Stomach (tissue), 9 donors: ENCODE data around the gene FGD2. TPM values are rescaled to one million over a fixed set of nuclear protein-coding genes. Genes with fewer than 3 reads are reported as not detected.
A peak's percentile ranks its signal among the peaks of the same experiment; 100 is the strongest.

Source experiments
- DNase-seq, 2 donors: peaks; one replicate each; pipeline versions ENCODE4 v3.0.0 to v3.0.0-alpha.2; 2013 to 2019
- H3K27ac ChIP-seq, 5 donors: fragments of 200-600 bp in 4 of 5; sonication (generic) in 4 of 5; one replicate each; pipeline ENCODE4 v1.5.1; 2013 to 2019; ENCODE audit warnings: mild to moderate bottlenecking in 1 of 5, moderate library complexity in 1 of 5
- H3K27me3 ChIP-seq, 3 donors: fragments of 200-600 bp; sonication (generic); one replicate each; pipeline ENCODE4 v1.5.1; 2017 to 2019; ENCODE audit warnings: mixed run types in 1 of 3
- H3K36me3 ChIP-seq, 4 donors: fragments of 200-600 bp; sonication (generic); 1 replicate in 3 of 4; 2 replicates in 1 of 4; pipeline ENCODE4 v1.5.1; 2016 to 2019
- H3K4me1 ChIP-seq, 4 donors: fragments of 200-600 bp; sonication (generic); one replicate each; pipeline ENCODE4 v1.5.1; 2016 to 2019
- H3K4me3 ChIP-seq, 4 donors: fragments of 200-600 bp; sonication (generic) in 3 of 4; one replicate each; pipeline ENCODE4 v1.5.1; 2016 to 2019; ENCODE audit warnings: mild to moderate bottlenecking in 1 of 4
- H3K9me3 ChIP-seq, 4 donors: fragments of 200-600 bp; sonication (generic); one replicate each; pipeline ENCODE4 v1.5.1; 2016 to 2019
- CTCF ChIP-seq, 7 experiments: fragments of 450-650 bp in 4 of 7; fragments of 200-600 bp in 3 of 7; sonication (generic) in 3 of 7; IDR thresholded peaks; one replicate each; pipeline ENCODE4 v1.5.1; 2016 to 2019; ENCODE audit warnings: antibody characterized with exemption in 7 of 7, control low read depth in 2 of 7, mild to moderate bottlenecking in 1 of 7
- EP300 ChIP-seq: sonication (generic); formaldehyde crosslinking; IDR thresholded peaks from one replicate; pipeline ENCODE4 v1.6.1; 2017; ENCODE audit warnings: antibody characterized with exemption
- POLR2A ChIP-seq, 4 donors: fragments of 450-650 bp; IDR thresholded peaks; one replicate each; pipeline ENCODE4 v1.6.1; 2016; ENCODE audit warnings: antibody characterized with exemption in 4 of 4, control low read depth in 2 of 4, mild to moderate bottlenecking in 1 of 4, moderate library complexity in 1 of 4
- POLR2AphosphoS5 ChIP-seq, 3 donors: sonication (generic); formaldehyde crosslinking; IDR thresholded peaks; one replicate each; pipeline ENCODE4 v1.6.1; 2016; ENCODE audit warnings: antibody characterized with exemption in 3 of 3
- WGBS, 5 donors: extraction: QIAGEN DNeasy Blood & Tissue Kit in 3 of 5; methylation state at CpG; one replicate each; pipeline versions ENCODE4 v1.1.5 to v1.1.7; 2013 to 2018; 5-methylcytosine and 5-hydroxymethylcytosine counted together
- intact Hi-C: fragments of 100-400 bp; cut with DNase I; formaldehyde crosslinking; loops from one replicate; pipeline ENCODE4 v1.15.1; 2023; ENCODE audit warnings: low total_unique reads
- polyA plus RNA-seq, 3 donors: library from polyadenylated mRNA; stranded (reverse); fragments of 200-250 nt; gene quantifications; one replicate each; pipeline ENCODE4 v1.2.3, GENCODE V29; 2013
- total RNA-seq, 5 donors: library from RNA; depleted of rRNA; stranded (reverse); fragments of >200 nt; gene quantifications; one replicate each; pipeline versions ENCODE4 v1.1.0 to v1.2.3, GENCODE V29; 2014 to 2016
- donor health status: healthy with polysubstance abuse.
- donor health status: Bipolar disorder and iron deficiency.
- donor health status: healthy.

FGD2 gene
- total and polyA plus RNA-seq, 8 donors: 2.6 to 34.5 (median 5.3) TPM

- 80 to 92% (median 83%) methylated on average over 5 of the region's 5 CpGs for WGBS, 5 donors
- H3K36me3 ChIP-seq: no peaks in the 10 kb centered on the region
- H3K4me3 ChIP-seq: no peak overlapping the region
- H3K9me3 ChIP-seq: no peaks in the 10 kb centered on the region
- TF ChIP-seq EP300: no peak
- DNase-seq: no peak
- intact Hi-C loops: no loop called here
- H3K4me1 ChIP-seq: peaks cover 0 to 14% (median 0%) of the 10 kb centered on the region in 4 donors
- no peaks in the 10 kb centered on the region for H3K27me3 ChIP-seq
- no peak overlapping the region for H3K27ac ChIP-seq
Measured at GRCh38 chr6:37072526-37072925, 67.1 kb downstream of the FGD2 start.

GRCh38 chr6:37074053-37074827 lies 68.8 kb downstream of the FGD2 start:
- intact Hi-C loops: no loop called here
- TF ChIP-seq CTCF (IDR thresholded peaks at IDR 0.05) (no peak), EP300 (peak; percentile 66), POLR2AphosphoS5 (IDR thresholded peaks at IDR 0.05) (peak in 1 of 3 donors; percentile 39), POLR2A (IDR thresholded peaks at IDR 0.05) (no peak)
- DNase-seq: no peak
- H3K4me1 ChIP-seq: peaks cover 0 to 25% (median 0%) of the 10 kb centered on the region in 4 donors
- H3K4me3 ChIP-seq: no peak overlapping the region
- H3K9me3 ChIP-seq: no peaks in the 10 kb centered on the region
- no peak overlapping the region for H3K27ac ChIP-seq
- whole genome bisulfite sequencing, 5 donors: 78 to 89% (median 84%) methylated on average over 12 of the region's 12 CpGs
- H3K27me3 ChIP-seq: no peaks in the 10 kb centered on the region
- H3K36me3 ChIP-seq: no peaks in the 10 kb centered on the region

GRCh38 chr6:37077191-37077904 lies 71.9 kb downstream of the FGD2 start:
- Histone ChIP-seq H3K9me3 (no peaks in the 10 kb centered on the region), H3K4me1 (peaks cover 0 to 16% (median 0%) of the 10 kb centered on the region in 4 donors), H3K27ac (peak overlapping the region in 4 of 5 donors; percentile 3 to 62 (median 39)), H3K4me3 (no peak overlapping the region), H3K27me3 (no peaks in the 10 kb centered on the region), H3K36me3 (no peaks in the 10 kb centered on the region)
- intact Hi-C loops: no loop called here
- DNase-seq: no peak
- TF ChIP-seq POLR2A (IDR thresholded peaks at IDR 0.05) (no peak), CTCF (IDR thresholded peaks at IDR 0.05) (no peak), POLR2AphosphoS5 (IDR thresholded peaks at IDR 0.05) (no peak), EP300 (no peak)
- WGBS, 5 donors: 54 to 78% (median 72%) methylated on average over 11 of the region's 11 CpGs

DNA sequence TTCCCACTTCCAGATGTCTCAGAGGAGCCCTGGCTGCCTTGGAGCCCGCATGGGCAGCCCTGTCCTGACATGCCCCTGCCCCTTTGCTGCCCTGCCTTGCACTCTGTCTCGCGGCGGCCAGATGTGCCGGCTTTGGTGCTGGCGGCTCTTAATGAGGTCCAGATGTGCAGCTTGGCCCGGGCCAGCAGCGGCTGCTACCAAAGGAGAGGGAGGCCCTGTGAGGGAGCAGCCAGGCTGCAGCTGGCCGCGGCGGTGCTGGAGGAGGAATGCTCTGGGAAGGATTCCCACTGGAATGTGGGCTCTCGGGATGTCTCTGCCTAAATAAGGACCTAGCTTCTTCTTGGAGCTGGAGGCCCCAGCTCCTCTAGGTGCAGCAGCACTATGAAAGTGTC lies 72.4 kb downstream of the FGD2 start:
- DNase-seq: peak; percentile 42 to 92
- peak overlapping the region in 4 of 5 donors; percentile 3 to 62 (median 42) for H3K27ac ChIP-seq
- H3K4me3 ChIP-seq: no peak overlapping the region
- 52 to 70% (median 55%) methylated on average over 9 to 12 of the region's 12 CpGs for WGBS, 5 donors
- H3K4me1 ChIP-seq: peaks cover 0 to 18% (median under 1%) of the 10 kb centered on the region in 4 donors
- no peak for TF ChIP-seq CTCF (IDR thresholded peaks at IDR 0.05)
- TF ChIP-seq POLR2A (IDR thresholded peaks at IDR 0.05): no peak
- TF ChIP-seq EP300: no peak
- peak; percentile 38 to 75 (median 55) for TF ChIP-seq POLR2AphosphoS5 (IDR thresholded peaks at IDR 0.05)
- no peaks in the 10 kb centered on the region for H3K27me3 ChIP-seq
- no peaks in the 10 kb centered on the region for H3K9me3 ChIP-seq
- intact Hi-C loops: no loop called here
- H3K36me3 ChIP-seq: no peaks in the 10 kb centered on the region

Other genes starting within 250 kb of the FGD2 start
- gene CPNE5, start 166.2 kb upstream of the FGD2 start, total RNA-seq: 10 to 100 TPM in 2 of 5 donors, 1 to 10 TPM in 2, not detected in 1; 1.2 to 15.9 (median 6.7) TPM
- gene CPNE5, start 166.2 kb upstream of the FGD2 start, polyA plus RNA-seq: 1 to 10 TPM; 1.5 to 2.4 (median 1.7) TPM
- gene PPIL1, start 130.9 kb upstream of the FGD2 start, total RNA-seq: 10 to 100 TPM in 2 of 5 donors, 1 to 10 TPM in 1, under 1 TPM in 1, not detected in 1; 0.87 to 19.6 (median 7.8) TPM
- 10 to 100 TPM; 17.1 to 33.7 (median 18.4) TPM for gene PPIL1, start 130.9 kb upstream of the FGD2 start, polyA plus RNA-seq
- gene C6orf89, start 119.7 kb upstream of the FGD2 start, total RNA-seq: 10 to 100 TPM; 14.6 to 47.2 (median 37.9) TPM
- gene C6orf89, start 119.7 kb upstream of the FGD2 start, polyA plus RNA-seq: 10 to 100 TPM in 2 of 3 donors, 1 to 10 TPM in 1; 7.0 to 12.0 (median 11.4) TPM
- 10 to 100 TPM in 2 of 5 donors, 1 to 10 TPM in 1, not detected in 2; 1.7 to 21.3 (median 10.4) TPM for gene PI16, start 50.9 kb upstream of the FGD2 start, total RNA-seq
- gene PI16, start 50.9 kb upstream of the FGD2 start, polyA plus RNA-seq: 1 to 10 TPM; 1.2 to 4.3 (median 1.5) TPM
- gene MTCH1, start 19.5 kb upstream of the FGD2 start, total RNA-seq: 100 to 1,000 TPM; 123 to 202 (median 189) TPM
- 100 to 1,000 TPM; 110 to 172 (median 122) TPM for gene MTCH1, start 19.5 kb upstream of the FGD2 start, polyA plus RNA-seq
- 10 to 100 TPM in 4 of 5 donors, 1 to 10 TPM in 1; 9.8 to 52.9 (median 16.9) TPM for gene PIM1, start 164.5 kb downstream of the FGD2 start, total RNA-seq
- 10 to 100 TPM; 19.9 to 59.1 (median 25.5) TPM for gene PIM1, start 164.5 kb downstream of the FGD2 start, polyA plus RNA-seq